Breast epithelium (tissue), 4 donors: ENCODE results near the gene PTPRM. TPM values are rescaled to one million over a fixed set of nuclear protein-coding genes. Genes with fewer than 3 reads are reported as not detected.

ENCODE experiments used
- DNase-seq, 2 donors: peaks; one replicate each; pipeline ENCODE4 v3.0.0-alpha.2; 2019; ENCODE audit warnings: low spot score in 2 of 2
- H3K27ac ChIP-seq, 2 donors: fragments of 200-600 bp; sonication (generic) in 1 of 2; one replicate each; pipeline ENCODE4 v1.5.1; 2016 to 2019; ENCODE audit warnings: mild to moderate bottlenecking in 1 of 2
- H3K27me3 ChIP-seq, 2 donors: fragments of 200-600 bp; sonication (generic) in 1 of 2; one replicate each; pipeline versions ENCODE4 v1.5.1 to v1.6.0; 2017 to 2019; ENCODE audit warnings: control low read depth in 1 of 2, mild to moderate bottlenecking in 1 of 2
- H3K36me3 ChIP-seq: fragments of 200-600 bp; one replicate; pipeline ENCODE4 v1.5.1; 2019
- H3K4me1 ChIP-seq, 2 donors: fragments of 200-600 bp; sonication (generic); one replicate each; pipeline ENCODE4 v1.5.1; 2016 to 2019; ENCODE audit warnings: control low read depth in 1 of 2
- H3K4me3 ChIP-seq, 3 donors: fragments of 200-600 bp; sonication (generic); 1 replicate in 2 of 3; 2 replicates in 1 of 3; pipeline ENCODE4 v1.5.1; 2016 to 2019; ENCODE audit warnings: mild to moderate bottlenecking in 3 of 3, moderate library complexity in 2 of 3
- H3K9me3 ChIP-seq, 2 donors: fragments of 200-600 bp; sonication (generic) in 1 of 2; one replicate each; pipeline ENCODE4 v1.5.1; 2016 to 2019; ENCODE audit warnings: control low read depth in 1 of 2
- CTCF ChIP-seq, 3 donors: fragments of 450-650 bp; IDR thresholded peaks; one replicate each; pipeline ENCODE4 v1.5.1; 2016 to 2017; ENCODE audit warnings: antibody characterized with exemption in 3 of 3, mild to moderate bottlenecking in 3 of 3, moderate library complexity in 3 of 3
- POLR2A ChIP-seq: fragments of 450-650 bp; IDR thresholded peaks from one replicate; pipeline ENCODE4 v1.6.1; 2016; ENCODE audit warnings: antibody characterized with exemption, mild to moderate bottlenecking, moderate library complexity
- POLR2AphosphoS5 ChIP-seq, 3 donors: sonication (generic); formaldehyde crosslinking; IDR thresholded peaks; one replicate each; pipeline ENCODE4 v1.6.1; 2017; ENCODE audit warnings: antibody characterized with exemption in 3 of 3
- intact Hi-C: fragments of 100-400 bp; cut with DNase I; formaldehyde crosslinking; loops from one replicate; pipeline ENCODE4 v1.15.1; 2023; ENCODE audit warnings: low total_unique reads
- total RNA-seq, 3 donors: library from RNA; depleted of rRNA; stranded (reverse); fragments of >200 nt; gene quantifications; one replicate each; pipeline ENCODE4 v1.1.0, GENCODE V29; 2016

PTPRM gene
- total RNA-seq, 3 donors from 2014 or later: 41.7 to 181 (median 140) TPM

- no peak overlapping the region for H3K4me3 ChIP-seq
- H3K36me3 ChIP-seq: no peaks in the 10 kb centered on the region
- intact Hi-C loops: no loop called here
- H3K9me3 ChIP-seq: no peaks in the 10 kb centered on the region
- no peaks in the 10 kb centered on the region for H3K27me3 ChIP-seq
- H3K27ac ChIP-seq: no peak overlapping the region
- H3K4me1 ChIP-seq: no peaks in the 10 kb centered on the region
- no peak for TF ChIP-seq POLR2A
- no peak for TF ChIP-seq CTCF (IDR thresholded peaks at IDR 0.05)
- TF ChIP-seq POLR2AphosphoS5 (IDR thresholded peaks at IDR 0.05): no peak
- no peak for DNase-seq
Measured at GRCh38 chr18:8314124-8314523, 747.0 kb downstream of the PTPRM start.

- intact Hi-C loops: no loop called here
- Histone ChIP-seq H3K36me3 (no peaks in the 10 kb centered on the region), H3K4me3 (no peak overlapping the region), H3K4me1 (no peaks in the 10 kb centered on the region), H3K27ac (no peak overlapping the region), H3K9me3 (no peaks in the 10 kb centered on the region), H3K27me3 (no peaks in the 10 kb centered on the region)
- no peak for TF ChIP-seq POLR2A
- TF ChIP-seq CTCF (IDR thresholded peaks at IDR 0.05): no peak
- no peak for TF ChIP-seq POLR2AphosphoS5 (IDR thresholded peaks at IDR 0.05)
- DNase-seq: no peak
Measured at GRCh38 chr18:8319798-8320489, 752.8 kb downstream of the PTPRM start.

- DNase-seq: no peak
- Histone ChIP-seq H3K36me3 (no peaks in the 10 kb centered on the region), H3K4me3 (no peak overlapping the region), H3K4me1 (no peaks in the 10 kb centered on the region), H3K27me3 (no peaks in the 10 kb centered on the region), H3K27ac (no peak overlapping the region), H3K9me3 (no peaks in the 10 kb centered on the region)
- no peak for TF ChIP-seq POLR2A
- intact Hi-C loops: no loop called here
Measured at GRCh38 chr18:8322486-8322885, 755.4 kb downstream of the PTPRM start.

DNA sequence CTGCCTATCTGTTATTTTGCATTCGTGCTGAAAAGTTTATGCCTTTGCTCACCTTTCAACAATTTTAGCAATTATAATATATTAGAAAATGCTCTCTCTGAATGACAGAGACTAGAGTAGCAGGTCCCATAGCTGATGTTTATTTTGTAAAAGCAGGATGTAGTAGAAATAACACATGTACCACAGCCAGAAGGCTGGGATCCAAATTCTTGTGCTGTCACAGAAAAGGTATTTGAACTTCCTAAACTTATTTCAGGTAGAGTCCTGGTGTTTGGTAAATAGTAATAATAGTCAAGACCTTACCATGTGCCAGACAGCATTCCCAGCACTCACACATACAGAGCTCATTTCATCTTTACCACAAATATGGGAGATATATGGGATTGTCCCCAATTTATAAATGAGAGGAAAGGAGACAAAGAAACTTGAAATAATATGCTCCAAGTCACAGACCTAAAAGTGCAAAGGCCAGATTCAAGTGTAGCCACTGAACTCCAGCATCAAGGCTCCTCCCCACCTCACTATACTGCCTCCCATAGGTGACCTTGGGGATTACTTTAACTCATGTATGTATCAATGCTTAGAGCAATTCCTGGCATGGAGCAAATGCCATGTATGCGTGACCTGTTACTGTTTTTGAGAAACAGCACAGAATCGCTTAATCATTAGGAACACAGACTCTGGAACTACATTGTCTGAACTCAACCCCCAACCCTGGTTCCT is 757.4 kb downstream of the PTPRM start:
- no peak overlapping the region for H3K4me3 ChIP-seq
- H3K9me3 ChIP-seq: no peaks in the 10 kb centered on the region
- no peak overlapping the region for H3K27ac ChIP-seq
- H3K36me3 ChIP-seq: no peaks in the 10 kb centered on the region
- TF ChIP-seq POLR2AphosphoS5 (IDR thresholded peaks at IDR 0.05) (no peak), POLR2A (no peak), CTCF (IDR thresholded peaks at IDR 0.05) (no peak)
- H3K4me1 ChIP-seq: no peaks in the 10 kb centered on the region
- intact Hi-C loops: no loop called here
- no peaks in the 10 kb centered on the region for H3K27me3 ChIP-seq
- no peak for DNase-seq

GRCh38 chr18:8326763-8327394 is 759.8 kb downstream of the PTPRM start:
- intact Hi-C loops: no loop called here
- Histone ChIP-seq H3K4me3 (no peak overlapping the region), H3K27me3 (no peaks in the 10 kb centered on the region), H3K36me3 (no peaks in the 10 kb centered on the region), H3K4me1 (no peaks in the 10 kb centered on the region), H3K9me3 (no peaks in the 10 kb centered on the region), H3K27ac (no peak overlapping the region)
- no peak for DNase-seq
- TF ChIP-seq POLR2A (no peak), POLR2AphosphoS5 (IDR thresholded peaks at IDR 0.05) (no peak), CTCF (IDR thresholded peaks at IDR 0.05) (no peak)
